NCI-H345 treated with DMSO at 0.1 percent for 48 hours (cell line): ENCODE results near the gene ASCC1.

Experiments
- DNase-seq: peaks from one replicate; lab custom pipeline; 2025; ENCODE audit not compliant: unreplicated experiment; lab: John Stamatoyannopoulos, UW

The ASCC1 gene

GRCh38 chr10:72068126-72068765, 147.8 kb downstream of the ASCC1 start:
- no peak for DNase-seq

GRCh38 chr10:72067463-72068125, 148.5 kb downstream of the ASCC1 start:
- DNase-seq: no peak

GRCh38 chr10:72066318-72067284, 149.5 kb downstream of the ASCC1 start:
- DNase-seq: no peak

DNA sequence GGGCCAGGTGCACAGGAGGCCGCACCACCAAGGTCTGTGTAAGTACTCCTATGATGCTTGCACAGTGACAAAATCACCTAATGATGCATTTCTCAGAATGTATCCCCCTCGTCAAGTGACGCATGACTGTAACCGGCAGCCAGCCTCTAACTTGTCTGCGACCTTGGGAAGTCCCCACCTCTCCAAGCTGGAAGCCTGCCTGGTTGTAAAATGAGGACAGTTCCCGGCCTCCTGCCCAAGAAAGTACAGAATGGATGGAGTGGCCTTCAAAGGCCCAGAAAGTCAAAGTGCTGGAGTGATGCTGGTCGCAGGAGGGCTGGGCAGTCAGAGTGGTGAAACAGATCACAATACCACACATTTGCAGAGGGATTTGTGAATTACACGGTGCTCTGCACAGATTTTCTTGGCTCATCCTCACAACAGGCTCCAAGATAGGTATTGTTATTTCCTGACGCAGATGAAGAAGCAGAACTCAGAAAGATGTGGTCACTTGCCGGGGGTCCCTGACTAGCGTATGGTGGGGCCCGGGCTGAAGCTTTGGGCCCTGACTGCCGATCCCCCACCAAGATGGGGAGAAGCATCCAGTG, 150.5 kb downstream of the ASCC1 start:
- no peak for DNase-seq

DNA sequence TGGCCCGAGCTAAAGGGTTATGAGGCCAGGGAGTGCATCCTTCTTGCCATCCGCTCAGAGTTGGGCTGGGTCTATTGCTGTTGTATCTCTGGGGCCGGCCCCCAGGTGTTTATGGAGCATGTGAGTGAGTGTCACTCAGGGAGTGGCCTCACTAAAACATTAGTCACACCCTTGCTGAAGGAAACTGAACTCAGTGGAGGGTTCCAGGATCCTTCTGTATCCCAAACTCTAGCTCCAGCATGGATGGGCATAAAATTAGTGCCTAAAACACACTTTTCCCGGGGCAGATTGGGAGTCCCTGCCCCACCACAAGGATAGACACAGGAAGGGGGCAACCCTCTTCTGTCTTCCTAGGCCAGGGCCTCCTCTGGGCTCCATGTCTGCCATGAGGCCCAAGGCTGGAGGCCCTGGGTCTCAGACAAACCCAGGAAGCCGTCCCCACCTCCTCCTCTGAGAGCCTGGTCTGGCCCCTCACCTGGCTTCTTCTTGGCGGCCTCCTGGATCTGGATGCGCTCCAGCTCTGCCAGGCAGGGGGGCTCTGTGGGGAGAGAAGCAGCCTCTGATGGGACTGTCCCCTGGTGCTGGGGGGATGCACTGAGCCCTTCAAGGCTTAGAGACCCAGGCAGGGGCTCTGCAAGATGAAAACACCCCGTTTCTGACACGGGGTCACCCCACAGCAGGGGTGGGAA, 152.2 kb downstream of the ASCC1 start:
- no peak for DNase-seq

GRCh38 chr10:72062832-72063702, 153.0 kb downstream of the ASCC1 start:
- DNase-seq: no peak

- DNase-seq: no peak
Observed at GRCh38 chr10:72062382-72062781, 153.7 kb downstream of the ASCC1 start.

- no peak for DNase-seq
Observed at GRCh38 chr10:72061930-72062329, 154.1 kb downstream of the ASCC1 start.

GRCh38 chr10:72061491-72061890, 154.6 kb downstream of the ASCC1 start:
- DNase-seq: no peak

DNA sequence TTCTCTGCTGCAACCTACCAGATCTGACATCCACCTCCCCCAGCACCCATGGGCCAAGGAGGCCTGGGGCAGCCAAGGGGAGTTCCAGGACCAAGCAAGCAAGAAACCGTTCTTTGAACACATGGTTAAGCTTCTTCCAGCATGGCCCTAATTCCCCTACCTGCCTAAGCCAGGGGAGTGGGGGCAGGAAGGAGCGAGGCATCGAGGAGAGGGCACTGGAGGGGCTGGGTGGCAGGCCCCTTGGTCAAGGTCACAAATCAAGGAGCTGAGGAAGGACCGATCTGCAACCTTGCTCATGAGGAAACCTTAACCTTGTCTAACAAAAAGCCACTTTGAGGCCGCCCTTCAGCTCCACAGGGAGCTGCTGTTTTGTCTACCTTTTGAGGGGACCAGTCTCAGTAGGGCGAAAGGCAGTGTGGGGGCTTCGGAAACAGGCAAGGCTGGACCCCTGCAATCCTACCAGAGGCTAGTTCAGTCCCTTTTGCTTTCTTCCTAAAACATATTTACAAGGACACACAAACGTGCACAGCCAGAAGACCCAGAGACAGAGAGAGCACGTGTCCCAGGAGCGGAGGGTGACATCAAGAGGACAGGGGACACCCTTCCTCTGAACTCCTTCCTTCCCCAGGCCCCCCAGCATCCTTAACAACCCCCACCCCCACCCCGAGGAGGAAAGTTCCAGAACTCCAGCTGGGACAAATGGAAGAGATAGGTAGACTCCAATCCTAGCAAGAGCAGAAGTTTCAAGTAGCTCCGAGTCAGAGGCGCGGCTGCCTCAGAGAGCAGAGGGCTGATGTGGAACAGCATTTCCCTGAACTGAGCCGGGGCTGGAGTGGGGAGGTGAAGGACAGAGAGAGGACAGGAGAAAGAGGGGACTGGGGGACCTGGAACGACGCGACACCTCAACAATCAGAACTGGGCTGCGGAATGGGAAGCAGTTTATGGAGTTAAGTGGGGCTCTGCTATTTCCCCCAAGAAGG, 155.9 kb downstream of the ASCC1 start:
- DNase-seq: no peak

GRCh38 chr10:72058989-72059842, 156.9 kb downstream of the ASCC1 start:
- DNase-seq: no peak

DNA sequence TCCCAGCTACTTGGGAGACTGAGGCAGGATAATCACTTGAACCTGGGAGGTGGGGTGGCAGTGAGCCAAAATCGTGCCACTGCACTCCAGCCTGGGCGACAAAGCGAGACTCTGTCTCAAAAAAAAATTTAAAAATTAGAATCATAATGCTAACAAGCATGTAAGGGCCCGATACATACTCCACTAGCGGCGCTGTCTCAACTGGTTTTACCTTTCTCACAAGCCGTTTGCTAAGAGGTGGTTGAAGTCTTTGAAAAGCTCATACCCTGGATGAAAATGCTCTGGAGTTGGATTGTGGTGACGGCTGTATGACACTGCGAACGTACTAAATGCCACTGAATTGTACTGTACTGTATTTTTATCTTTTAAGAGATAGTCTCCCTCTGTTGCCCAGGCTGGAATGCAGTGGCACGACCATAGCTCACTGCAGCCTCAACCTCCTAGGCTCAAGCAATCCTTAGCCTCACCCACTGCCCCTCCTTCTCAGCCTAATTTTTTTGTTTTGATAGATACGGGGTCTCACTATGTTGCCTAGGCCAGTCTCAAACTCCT, 157.7 kb downstream of the ASCC1 start:
- DNase-seq: no peak

GRCh38 chr10:72056932-72057751, 158.9 kb downstream of the ASCC1 start:
- DNase-seq: no peak

GRCh38 chr10:72056113-72056512, 160.0 kb downstream of the ASCC1 start:
- DNase-seq: no peak

GRCh38 chr10:72053690-72054089, 162.4 kb downstream of the ASCC1 start:
- no peak for DNase-seq

GRCh38 chr10:72050873-72051272, 165.2 kb downstream of the ASCC1 start:
- DNase-seq: no peak
